HEK293 (cell line): Measurements from ENCODE around the gene TM7SF2.

ENCODE experiments used
- KLF17 ChIP-seq: fragments of 450-650 bp; formaldehyde crosslinking; IDR thresholded peaks from 2 replicates; pipeline ENCODE4 v1.5.1; 2016; ENCODE audit warnings: missing biosample characterization, missing genetic modification characterization
- MEIS1 ChIP-seq: sonication (generic); formaldehyde crosslinking; IDR thresholded peaks from 2 replicates; pipeline ENCODE4 v1.8.1; 2022; ENCODE audit warnings: missing genetic modification reagents, mild to moderate bottlenecking, borderline replicate concordance
- PATZ1 ChIP-seq: fragments of 450-650 bp; formaldehyde crosslinking; IDR thresholded peaks from 2 replicates; pipeline ENCODE4 v1.5.1; 2016; ENCODE audit warnings: missing biosample characterization, missing genetic modification characterization
- PRDM10 ChIP-seq: fragments of 450-650 bp; formaldehyde crosslinking; IDR thresholded peaks from 2 replicates; pipeline ENCODE4 v1.5.1; 2016; ENCODE audit warnings: missing biosample characterization, missing genetic modification characterization
- REPIN1 ChIP-seq: fragments of 450-650 bp; formaldehyde crosslinking; IDR thresholded peaks from 2 replicates; pipeline ENCODE4 v1.5.1; 2017; ENCODE audit warnings: missing biosample characterization, missing genetic modification characterization, low read depth
- SALL2 ChIP-seq: fragments of 450-650 bp; formaldehyde crosslinking; IDR thresholded peaks from 2 replicates; pipeline ENCODE4 v1.5.0; 2017; ENCODE audit warnings: missing biosample characterization, mild to moderate bottlenecking, missing genetic modification characterization, borderline replicate concordance
- ZBTB17 ChIP-seq: fragments of 450-650 bp; formaldehyde crosslinking; IDR thresholded peaks from 2 replicates; pipeline ENCODE4 v1.5.1; 2016; ENCODE audit warnings: missing biosample characterization, missing genetic modification characterization
- ZFP37 ChIP-seq: fragments of 450-650 bp; formaldehyde crosslinking; IDR thresholded peaks from 2 replicates; pipeline ENCODE4 v1.5.1; 2016; ENCODE audit warnings: missing biosample characterization, missing genetic modification characterization
- ZNF148 ChIP-seq: fragments of 450-650 bp; formaldehyde crosslinking; IDR thresholded peaks from 2 replicates; pipeline ENCODE4 v1.5.0; 2017; ENCODE audit warnings: missing biosample characterization, missing genetic modification characterization, borderline replicate concordance
- ZNF239 ChIP-seq: fragments of 450-650 bp; formaldehyde crosslinking; IDR thresholded peaks from 2 replicates; pipeline ENCODE4 v1.5.1; 2016; ENCODE audit warnings: missing biosample characterization, missing genetic modification characterization
- ZNF433 ChIP-seq: fragments of 450-650 bp; formaldehyde crosslinking; IDR thresholded peaks from 2 replicates; pipeline ENCODE4 v1.5.1; 2016; ENCODE audit warnings: missing biosample characterization, missing genetic modification characterization, low read depth
- ZNF449 ChIP-seq: fragments of 450-650 bp; formaldehyde crosslinking; IDR thresholded peaks from 2 replicates; pipeline ENCODE4 v1.5.1; 2017; ENCODE audit warnings: missing biosample characterization, mild to moderate bottlenecking, missing genetic modification characterization, moderate library complexity
- ZNF48 ChIP-seq: fragments of 450-650 bp; formaldehyde crosslinking; IDR thresholded peaks from 2 replicates; pipeline ENCODE4 v1.5.1; 2016; ENCODE audit warnings: missing biosample characterization, missing genetic modification characterization
- ZNF555 ChIP-seq: fragments of 450-650 bp; formaldehyde crosslinking; conservative IDR thresholded peaks from 2 replicates; pipeline ENCODE4 v1.5.1; 2017; ENCODE audit warnings: missing biosample characterization, mild to moderate bottlenecking, missing genetic modification characterization, inconsistent platforms
- ZNF654 ChIP-seq: fragments of 450-650 bp; formaldehyde crosslinking; IDR thresholded peaks from 2 replicates; pipeline ENCODE4 v1.5.1; 2016; ENCODE audit warnings: low read depth, missing biosample characterization, missing genetic modification characterization
- ZNF670 ChIP-seq: fragments of 450-650 bp; formaldehyde crosslinking; IDR thresholded peaks from 2 replicates; pipeline ENCODE4 v1.5.1; 2016; ENCODE audit warnings: missing biosample characterization, missing genetic modification characterization, low read depth
- ZNF692 ChIP-seq: fragments of 450-650 bp; formaldehyde crosslinking; IDR thresholded peaks from 2 replicates; pipeline ENCODE4 v1.5.1; 2016; ENCODE audit warnings: missing biosample characterization, missing genetic modification characterization
- ZNF792 ChIP-seq: fragments of 450-650 bp; formaldehyde crosslinking; IDR thresholded peaks from 2 replicates; pipeline ENCODE4 v1.5.1; 2016; ENCODE audit warnings: missing biosample characterization, missing genetic modification characterization
- ZNF830 ChIP-seq: fragments of 450-650 bp; IDR thresholded peaks from 2 replicates; pipeline ENCODE4 v1.5.0; 2018; ENCODE audit warnings: missing biosample characterization, missing genetic modification characterization, low read depth, mild to moderate bottlenecking, moderate library complexity
- TF ChIP-seq, protein P1 (sequence below): sonication (generic); formaldehyde crosslinking; IDR thresholded peaks from 2 replicates; pipeline ENCODE4 v1.8.1; 2022; ENCODE audit warnings: mild to moderate bottlenecking, moderate library complexity, missing genetic modification reagents
- TF ChIP-seq, protein P2 (sequence below): fragments of 450-650 bp; formaldehyde crosslinking; IDR thresholded peaks from 2 replicates; pipeline ENCODE4 v1.5.1; 2016; ENCODE audit warnings: missing biosample characterization, missing genetic modification characterization

The TM7SF2 gene

GRCh38 chr11:65112546-65113360 lies 1.1 kb downstream of the TM7SF2 start (continued):
- TF ChIP-seq PATZ1 (tag by site-specific recombination) = peak; percentile 43; the same call in 1 of the 2 replicates
- TF ChIP-seq, protein P1, sequence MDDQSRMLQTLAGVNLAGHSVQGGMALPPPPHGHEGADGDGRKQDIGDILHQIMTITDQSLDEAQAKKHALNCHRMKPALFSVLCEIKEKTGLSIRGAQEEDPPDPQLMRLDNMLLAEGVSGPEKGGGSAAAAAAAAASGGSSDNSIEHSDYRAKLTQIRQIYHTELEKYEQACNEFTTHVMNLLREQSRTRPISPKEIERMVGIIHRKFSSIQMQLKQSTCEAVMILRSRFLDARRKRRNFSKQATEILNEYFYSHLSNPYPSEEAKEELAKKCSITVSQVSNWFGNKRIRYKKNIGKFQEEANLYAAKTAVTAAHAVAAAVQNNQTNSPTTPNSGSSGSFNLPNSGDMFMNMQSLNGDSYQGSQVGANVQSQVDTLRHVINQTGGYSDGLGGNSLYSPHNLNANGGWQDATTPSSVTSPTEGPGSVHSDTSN (CRISPR knock-in tag) = peak; percentile 72
- TF ChIP-seq SALL2 (tag by site-specific recombination) = no peak
- TF ChIP-seq ZNF654 (tag by site-specific recombination) = no peak
- no peak for TF ChIP-seq REPIN1 (tag by site-specific recombination)
- TF ChIP-seq ZNF449 (tag by site-specific recombination) = no peak
- no peak for TF ChIP-seq ZFP37 (tag by site-specific recombination)
- no peak for TF ChIP-seq ZNF792
- 0 out of 2 replicates have a peak, but pooled peaks have one; percentile 43 for TF ChIP-seq KLF17
- peak; percentile 78; the same call in 1 of the 2 replicates for TF ChIP-seq ZNF239 (tag by site-specific recombination)
- no peak for TF ChIP-seq MEIS1
- no peak for TF ChIP-seq ZNF555 (tag by site-specific recombination)
- TF ChIP-seq PRDM10 = peak; percentile 48; the same call in 1 of the 2 replicates
- TF ChIP-seq, protein P2, sequence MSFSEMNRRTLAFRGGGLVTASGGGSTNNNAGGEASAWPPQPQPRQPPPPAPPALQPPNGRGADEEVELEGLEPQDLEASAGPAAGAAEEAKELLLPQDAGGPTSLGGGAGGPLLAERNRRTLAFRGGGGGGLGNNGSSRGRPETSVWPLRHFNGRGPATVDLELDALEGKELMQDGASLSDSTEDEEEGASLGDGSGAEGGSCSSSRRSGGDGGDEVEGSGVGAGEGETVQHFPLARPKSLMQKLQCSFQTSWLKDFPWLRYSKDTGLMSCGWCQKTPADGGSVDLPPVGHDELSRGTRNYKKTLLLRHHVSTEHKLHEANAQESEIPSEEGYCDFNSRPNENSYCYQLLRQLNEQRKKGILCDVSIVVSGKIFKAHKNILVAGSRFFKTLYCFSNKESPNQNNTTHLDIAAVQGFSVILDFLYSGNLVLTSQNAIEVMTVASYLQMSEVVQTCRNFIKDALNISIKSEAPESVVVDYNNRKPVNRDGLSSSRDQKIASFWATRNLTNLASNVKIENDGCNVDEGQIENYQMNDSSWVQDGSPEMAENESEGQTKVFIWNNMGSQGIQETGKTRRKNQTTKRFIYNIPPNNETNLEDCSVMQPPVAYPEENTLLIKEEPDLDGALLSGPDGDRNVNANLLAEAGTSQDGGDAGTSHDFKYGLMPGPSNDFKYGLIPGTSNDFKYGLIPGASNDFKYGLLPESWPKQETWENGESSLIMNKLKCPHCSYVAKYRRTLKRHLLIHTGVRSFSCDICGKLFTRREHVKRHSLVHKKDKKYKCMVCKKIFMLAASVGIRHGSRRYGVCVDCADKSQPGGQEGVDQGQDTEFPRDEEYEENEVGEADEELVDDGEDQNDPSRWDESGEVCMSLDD (tag by site-specific recombination) = 0 out of 2 replicates have a peak, but pooled peaks have one; percentile 28
- no peak for TF ChIP-seq ZNF830 (tag by site-specific recombination)
- no peak for TF ChIP-seq ZNF48 (tag by site-specific recombination)
- TF ChIP-seq ZBTB17 (tag by site-specific recombination) = no peak
- TF ChIP-seq ZNF670 (tag by site-specific recombination) = no peak
- no peak for TF ChIP-seq ZNF433
- no peak for TF ChIP-seq ZNF148
- peak; percentile 95 for TF ChIP-seq ZNF692 (tag by site-specific recombination)
